CD4-positive, alpha-beta T cell treated with Interleukin-2 at 100 ng/mL for 4 hours (primary cell): ENCODE data around the gene KSR2.

Source experiments
- DNase-seq: peaks from one replicate; pipeline ENCODE4 v3.0.0-alpha.2; 2020; ENCODE audit warnings: low spot score

KSR2 gene

GRCh38 chr12:117580718-117581062, 388.1 kb downstream of the KSR2 start:
- DNase-seq: no peak

GRCh38 chr12:117580015-117580717, 388.6 kb downstream of the KSR2 start:
- DNase-seq: no peak

- no peak for DNase-seq
Observed at GRCh38 chr12:117577122-117577657, 391.6 kb downstream of the KSR2 start.

- DNase-seq: no peak
Observed at GRCh38 chr12:117576053-117576452, 392.7 kb downstream of the KSR2 start.

- no peak for DNase-seq
Observed at GRCh38 chr12:117574655-117575054, 394.1 kb downstream of the KSR2 start.

DNA sequence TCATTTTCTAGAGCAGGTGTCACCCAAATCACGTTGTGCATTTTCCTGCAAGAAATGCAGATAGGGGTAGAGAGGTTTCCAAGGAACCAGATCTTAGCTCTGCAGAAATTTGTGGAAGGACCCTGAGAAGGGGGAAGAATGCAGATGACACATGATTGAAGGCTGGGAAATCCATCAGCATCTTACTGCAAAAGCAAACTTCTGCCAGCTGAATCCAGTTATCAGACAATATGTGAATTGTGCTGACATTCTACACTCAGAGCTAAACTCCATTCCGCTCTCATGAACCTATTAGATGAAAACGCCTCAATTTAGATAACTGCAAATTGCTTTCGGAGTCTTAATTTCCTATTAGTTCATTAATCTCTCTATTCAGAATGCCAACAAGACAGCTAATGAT, 396.0 kb downstream of the KSR2 start:
- DNase-seq: no peak

GRCh38 chr12:117571321-117571720, 397.5 kb downstream of the KSR2 start:
- no peak for DNase-seq

GRCh38 chr12:117570608-117571007, 398.2 kb downstream of the KSR2 start:
- no peak for DNase-seq

DNA sequence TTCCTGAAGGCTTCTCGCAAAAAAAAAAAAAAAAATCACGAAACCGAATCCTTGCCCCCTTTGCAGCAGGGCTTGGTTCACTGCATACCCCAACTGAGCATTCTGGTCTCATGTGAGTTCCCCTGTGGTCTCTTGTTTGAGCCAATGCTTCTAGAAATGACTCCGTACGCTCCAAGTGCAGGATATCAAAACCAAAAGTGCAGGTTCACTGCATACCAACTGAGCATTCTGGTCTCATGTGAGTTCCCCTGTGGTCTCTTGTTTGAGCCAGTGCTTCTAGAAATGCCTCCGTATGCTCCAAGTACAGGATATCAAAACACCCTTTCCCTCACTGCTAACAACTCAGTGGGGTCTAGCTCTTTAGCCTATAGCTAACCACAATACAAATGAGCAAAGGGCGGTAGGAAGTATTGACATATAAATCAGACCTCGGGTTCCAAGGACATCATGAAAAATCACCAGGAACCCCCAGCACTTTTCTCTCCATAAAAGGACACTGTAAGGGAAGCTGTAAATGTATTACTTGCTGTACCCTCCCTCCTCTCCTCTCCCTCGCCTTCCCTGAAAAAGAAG, 401.1 kb downstream of the KSR2 start:
- no peak for DNase-seq

GRCh38 chr12:117564881-117565280, 403.9 kb downstream of the KSR2 start:
- DNase-seq: no peak

GRCh38 chr12:117563706-117564105, 405.1 kb downstream of the KSR2 start:
- DNase-seq: no peak

DNA sequence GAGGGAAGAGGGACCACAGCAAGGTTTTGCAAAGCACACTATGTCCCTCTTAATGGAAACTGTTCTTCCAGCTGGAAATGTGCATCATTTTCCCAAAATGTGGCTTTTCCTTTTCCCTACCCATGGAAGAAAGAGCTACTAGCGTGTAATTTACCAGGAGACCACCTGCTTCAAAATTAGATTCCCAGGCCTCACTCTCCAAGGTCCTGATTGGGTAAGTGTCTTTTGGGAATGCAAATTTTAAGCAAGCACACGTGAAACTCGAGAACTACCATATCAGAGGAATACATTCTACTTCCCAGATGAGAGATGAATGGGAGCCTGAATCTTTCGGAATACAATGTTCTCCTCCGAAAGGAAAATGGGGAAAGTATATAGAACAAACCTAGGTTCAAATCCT, 405.8 kb downstream of the KSR2 start:
- DNase-seq: no peak

DNA sequence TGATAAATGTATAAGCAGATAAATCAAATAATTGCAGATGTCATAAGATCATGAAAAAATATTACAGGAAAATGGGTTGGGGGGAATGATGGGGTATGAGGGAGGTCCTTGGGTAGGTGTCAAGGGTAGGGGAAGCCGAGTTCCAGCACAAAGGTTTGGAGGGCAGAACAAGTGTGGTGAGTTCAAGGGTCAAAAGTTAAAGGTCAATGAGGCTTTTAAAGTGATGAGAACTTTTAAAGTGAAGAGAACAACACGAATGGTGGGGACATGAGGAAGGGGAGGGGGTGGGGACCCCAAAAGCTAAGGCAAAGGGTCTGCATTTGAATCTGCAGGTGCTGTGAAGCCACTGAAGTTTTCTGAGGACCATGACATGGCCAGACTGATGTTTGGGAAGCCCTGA, 406.8 kb downstream of the KSR2 start:
- no peak for DNase-seq

GRCh38 chr12:117559978-117560377, 408.8 kb downstream of the KSR2 start:
- no peak for DNase-seq

- no peak for DNase-seq
Observed at GRCh38 chr12:117555889-117556288, 412.9 kb downstream of the KSR2 start.

DNA sequence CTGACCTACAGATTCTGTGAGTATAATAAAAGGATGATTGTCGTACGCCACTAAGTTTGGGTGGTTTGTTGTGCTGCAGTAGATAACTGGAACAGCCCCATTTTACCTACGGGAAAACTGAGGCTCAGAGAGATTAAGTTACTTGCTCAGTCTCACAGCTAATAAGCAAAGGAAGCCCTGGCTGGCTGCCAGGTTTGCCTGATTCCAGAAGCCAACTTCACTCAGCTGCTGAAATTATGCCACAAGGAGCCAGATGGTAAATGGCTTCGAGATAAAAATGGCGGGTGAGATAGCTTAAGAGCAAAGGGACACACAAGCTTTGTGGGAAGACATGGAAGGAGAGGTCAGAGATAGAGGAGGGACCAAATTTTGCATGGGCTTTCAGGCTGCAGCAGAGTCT, 415.8 kb downstream of the KSR2 start:
- no peak for DNase-seq

- DNase-seq: no peak
Observed at GRCh38 chr12:117551665-117552064, 417.1 kb downstream of the KSR2 start.

DNA sequence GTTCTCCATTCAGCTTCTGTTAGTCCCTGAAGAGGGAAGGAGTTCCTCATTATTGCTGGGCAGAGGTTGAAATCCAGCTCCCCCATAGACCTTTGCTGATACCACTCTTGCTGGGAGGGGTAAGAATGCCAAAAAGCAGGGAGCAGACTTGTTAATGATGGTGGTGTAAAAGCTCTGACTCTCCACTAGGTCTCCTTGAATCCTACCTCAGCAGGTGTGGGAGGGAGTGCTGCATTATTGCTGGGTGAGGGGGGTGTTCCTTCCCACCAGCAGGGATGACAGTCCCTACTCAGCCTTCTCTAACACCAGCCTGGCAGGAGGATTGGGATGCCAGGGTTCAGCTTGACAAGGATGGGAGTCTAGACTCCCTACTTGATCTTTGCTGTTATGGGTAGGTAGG, 421.6 kb downstream of the KSR2 start:
- DNase-seq: no peak

- no peak for DNase-seq
Observed at GRCh38 chr12:117545216-117545615, 423.6 kb downstream of the KSR2 start.

- DNase-seq: no peak
Observed at GRCh38 chr12:117540011-117540410, 428.8 kb downstream of the KSR2 start.

DNA sequence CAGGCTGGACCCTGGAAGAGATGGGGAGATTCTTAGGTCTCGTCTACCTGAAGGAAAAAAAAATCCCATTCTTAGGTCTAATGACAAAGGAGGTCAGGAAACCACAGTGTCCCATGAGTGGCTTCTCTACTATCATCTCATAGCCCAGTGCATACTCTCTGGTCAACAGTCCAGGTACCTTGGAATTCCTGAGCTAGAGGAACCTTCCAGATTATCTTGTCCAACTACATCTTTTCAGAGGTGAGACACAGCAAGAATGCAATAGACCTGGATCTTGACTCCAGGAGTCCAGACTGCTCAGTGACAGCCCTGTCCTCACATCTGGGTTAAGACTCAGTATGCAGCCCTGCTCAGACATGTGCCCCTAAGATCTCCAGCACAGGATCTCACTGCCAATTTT, 429.9 kb downstream of the KSR2 start:
- DNase-seq: no peak

DNA sequence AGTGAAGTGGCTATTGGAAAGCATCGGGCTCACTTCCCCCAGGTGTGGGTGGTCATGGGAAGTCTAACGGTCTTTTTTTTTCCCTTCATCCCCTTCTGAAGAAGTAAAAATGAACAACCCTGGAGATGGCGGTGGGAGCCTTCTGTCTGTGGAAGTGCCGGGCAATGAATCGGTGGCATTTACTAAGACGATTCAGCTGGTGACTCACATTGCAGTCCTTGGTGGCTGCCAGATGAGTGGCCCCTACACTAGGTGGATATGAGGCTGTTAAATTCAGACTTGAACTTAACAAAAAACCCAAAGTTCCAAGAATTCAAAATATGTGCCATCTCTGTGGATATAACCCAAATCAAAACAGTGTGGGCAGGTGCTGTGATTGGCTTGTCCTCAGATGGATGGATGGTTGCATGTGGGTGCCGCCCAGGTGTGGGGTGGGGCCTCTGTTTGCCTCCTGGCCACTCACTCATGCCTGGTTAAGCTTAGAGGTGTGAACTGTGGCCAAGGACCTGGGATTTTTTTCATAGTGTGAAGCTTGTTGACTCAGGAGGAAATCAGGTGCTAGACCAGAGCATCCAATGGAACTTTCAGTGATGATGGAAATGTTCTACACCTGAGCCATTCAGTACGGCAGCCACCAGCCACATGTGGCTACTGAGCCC, 430.6 kb downstream of the KSR2 start:
- no peak for DNase-seq

GRCh38 chr12:117533687-117534086, 435.1 kb downstream of the KSR2 start:
- DNase-seq: no peak
